B cell (primary cell): ENCODE results near the gene DUOXA2. TPM values are rescaled to one million over a fixed set of nuclear protein-coding genes. Genes with fewer than 3 reads are reported as not detected.

Experiments used
- ATAC-seq: fragments of 200-7000 bp; cut with Tn5 transposase; one replicate; pipeline ENCODE4 v1.10.0; 2021; ENCODE audit warnings: low read depth, mild to moderate bottlenecking, moderate number of reproducible peaks, moderate library complexity
- CTCF ChIA-PET: fragments of 350-600 bp; sonication (Branson Sonifier 250); formaldehyde crosslinking; loops from one replicate; lab custom pipeline; 2021; ENCODE audit warnings: antibody characterized with exemption, inconsistent platforms; lab: Charles Lee
- POLR2A ChIA-PET: fragments of 350-600 bp; sonication (Branson Sonifier 250); formaldehyde crosslinking; loops from one replicate; lab custom pipeline; 2021; ENCODE audit warnings: antibody characterized with exemption; lab: Charles Lee
- DNase-seq: peaks from one replicate; pipeline ENCODE4 v3.0.0; 2013
- H2AFZ ChIP-seq: 2 replicates; pipeline ENCODE4 v1.6.1; 2012; ENCODE audit warnings: mild to moderate bottlenecking, low read depth, low read length; ENCODE audit not compliant: insufficient read depth, poor library complexity, severe bottlenecking
- H3K27ac ChIP-seq, 2 donors: 1 replicate in 1 of 2; 2 replicates in 1 of 2; pipeline ENCODE4 v1.5.1; 2012 to 2013; ENCODE audit warnings: low read length in 2 of 2, mild to moderate bottlenecking in 2 of 2, moderate library complexity in 1 of 2
- H3K27me3 ChIP-seq, 4 experiments: fragments of 200-600 bp in 1 of 4; sonication (generic) in 1 of 4; replicated peaks in 1 of 4; 1 replicate in 2 of 4; 2 replicates in 2 of 4; pipeline versions ENCODE4 v1.6.1 to v1.7.0; 2013 to 2016; ENCODE audit warnings: low read length in 3 of 4, mild to moderate bottlenecking in 2 of 4, mixed read lengths in 1 of 4, moderate library complexity in 1 of 4; ENCODE audit not compliant: insufficient read depth in 4 of 4, control insufficient read depth in 3 of 4; ENCODE audit errors: control extremely low read depth in 1 of 4
- H3K36me3 ChIP-seq, 2 experiments: replicated peaks in 1 of 2; 1 replicate in 1 of 2; 2 replicates in 1 of 2; pipeline versions ENCODE4 v1.6.1 to v1.7.1; 2013; ENCODE audit warnings: low read length in 1 of 2; ENCODE audit not compliant: insufficient read depth in 2 of 2, control insufficient read depth in 1 of 2; ENCODE audit errors: control extremely low read depth in 1 of 2, extremely low read depth in 1 of 2
- H3K4me1 ChIP-seq, 2 donors: fragments of 200-600 bp in 1 of 2; sonication (generic) in 1 of 2; 1 replicate in 1 of 2; 2 replicates in 1 of 2; pipeline versions ENCODE4 v1.5.1 to v1.6.1; 2013 to 2017; ENCODE audit warnings: low read length in 2 of 2; ENCODE audit not compliant: control insufficient read depth in 2 of 2, insufficient read depth in 2 of 2
- H3K4me2 ChIP-seq: replicated peaks from 2 replicates; pipeline ENCODE3; 2012; ENCODE audit warnings: mild to moderate bottlenecking, low read depth, low read length; ENCODE audit not compliant: poor library complexity, severe bottlenecking
- H3K4me3 ChIP-seq, 5 experiments: fragments of 200-600 bp in 1 of 5; sonication (generic) in 1 of 5; 1 replicate in 3 of 5; 2 replicates in 2 of 5; pipeline versions ENCODE4 v1.5.1 to v1.7.0; 2011 to 2016; ENCODE audit warnings: low read length in 4 of 5, mild to moderate bottlenecking in 4 of 5, low read depth in 2 of 5, control low read depth in 1 of 5, moderate library complexity in 1 of 5; ENCODE audit not compliant: insufficient read depth in 1 of 5; ENCODE audit errors: control extremely low read depth in 1 of 5, extremely low read depth in 1 of 5
- H3K79me2 ChIP-seq: fragments of 200-600 bp; sonication (generic); one replicate; pipeline ENCODE4 v1.6.0; 2016; ENCODE audit warnings: low read length; ENCODE audit not compliant: control insufficient read depth, insufficient read depth
- H3K9ac ChIP-seq: fragments of 200-600 bp; sonication (generic); 2 replicates; pipeline ENCODE4 v1.6.1; 2017; ENCODE audit warnings: mild to moderate bottlenecking, low read length, moderate library complexity
- H3K9me3 ChIP-seq, 3 donors: one replicate each; pipeline versions ENCODE4 v1.6.1 to v1.7.1; 2013; ENCODE audit warnings: low read length in 2 of 3; ENCODE audit not compliant: control insufficient read depth in 2 of 3, insufficient read depth in 1 of 3; ENCODE audit errors: control extremely low read depth in 1 of 3
- H4K20me1 ChIP-seq: 2 replicates; pipeline ENCODE4 v1.6.0; 2012; ENCODE audit warnings: mild to moderate bottlenecking, low read length; ENCODE audit not compliant: insufficient read depth, control insufficient read depth, poor library complexity, severe bottlenecking
- H3K27ac Mint-ChIP-seq: one replicate; pipeline ENCODE4 v1.8.0; 2021; ENCODE audit warnings: mixed read lengths
- H3K27me3 Mint-ChIP-seq: one replicate; pipeline ENCODE4 v1.8.0; 2021; ENCODE audit warnings: mixed read lengths
- H3K4me1 Mint-ChIP-seq: one replicate; pipeline ENCODE4 v1.8.0; 2021; ENCODE audit warnings: mixed read lengths
- H3K4me3 Mint-ChIP-seq: one replicate; pipeline ENCODE4 v1.8.0; 2021; ENCODE audit warnings: mixed read lengths
- H3K9me3 Mint-ChIP-seq: one replicate; pipeline ENCODE4 v1.8.0; 2022; ENCODE audit warnings: mixed read lengths; ENCODE audit not compliant: insufficient read depth
- EZH2 ChIP-seq: IDR thresholded peaks from 2 replicates; pipeline ENCODE4 v1.6.1; 2012; ENCODE audit warnings: borderline replicate concordance, low read depth, mild to moderate bottlenecking, moderate library complexity, low read length; ENCODE audit not compliant: insufficient read depth, poor library complexity, severe bottlenecking
- WGBS: methylation state at CpG from one replicate; pipeline ENCODE4 v1.1.5; 2013; ENCODE audit warnings: missing lambda C conversion rate; ENCODE audit not compliant: insufficient coverage; 5-methylcytosine and 5-hydroxymethylcytosine counted together
- intact Hi-C: fragments of 100-400 bp; cut with micrococcal nuclease; formaldehyde crosslinking; loops from one replicate; pipeline ENCODE4 v1.10.0; 2022
- polyA plus RNA-seq: library from polyadenylated mRNA; depleted of rRNA; stranded (reverse); fragments of >200 nt; gene quantifications from 2 replicates; pipeline ENCODE4 v1.2.3, GENCODE V29; 2012
- total RNA-seq, 2 donors: library from RNA; stranded (reverse); fragments of 120-200 nt in 1 of 2; gene quantifications; 1 replicate in 1 of 2; 2 replicates in 1 of 2; pipeline versions ENCODE4 v1.2.3 to v1.2.4, GENCODE V29; 2013 to 2022
- TF ChIP-seq, protein P1 (sequence below): fragments of 200-600 bp; IDR thresholded peaks from one replicate; pipeline ENCODE4 v1.8.0; 2022; ENCODE audit warnings: antibody characterized with exemption, mild to moderate bottlenecking

The DUOXA2 gene
- total and polyA plus RNA-seq, 2 donors (not counting 1 experiment from before 2014, with no cell fraction given) = not detected

DNA sequence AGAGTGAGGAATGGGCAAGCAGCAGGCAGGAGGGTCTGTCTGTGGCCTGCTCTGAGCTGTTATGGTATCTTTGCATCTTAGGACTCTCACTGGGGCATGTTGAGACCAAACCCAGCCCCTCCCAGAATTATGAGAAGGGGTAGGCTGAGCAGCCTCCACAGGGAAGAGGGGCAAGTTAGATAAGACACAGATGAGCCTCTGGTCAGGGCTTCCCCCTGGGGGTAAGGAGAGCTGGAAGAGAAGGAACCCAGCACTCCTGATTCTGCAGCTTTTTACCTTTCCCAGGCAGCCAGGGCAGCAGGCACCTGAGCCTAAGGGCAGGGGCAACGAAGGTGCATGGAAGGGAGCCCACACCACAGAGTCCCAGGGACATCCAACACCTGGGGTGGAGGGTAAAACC is 34.9 kb downstream of the DUOXA2 start:
- Histone ChIP-seq H3K4me1 (no peaks in the 10 kb centered on the region), H3K9ac (no peak overlapping the region), H2AFZ (no peak overlapping the region), H3K79me2 (no peaks in the 10 kb centered on the region), H3K36me3 (no peaks in the 10 kb centered on the region), H4K20me1 (no peaks in the 10 kb centered on the region), H3K4me2 (no peak overlapping the region), H3K4me3 (no peak overlapping the region), H3K27me3 (no peaks in the 10 kb centered on the region), H3K9me3 (no peaks in the 10 kb centered on the region), H3K27ac (no peak overlapping the region)
- Mint-ChIP-seq H3K4me3 (no peak overlapping the region), H3K27me3 (no peaks in the 10 kb centered on the region), H3K9me3 (no peaks in the 10 kb centered on the region), H3K4me1 (no peaks in the 10 kb centered on the region), H3K27ac (no peak overlapping the region)
- WGBS = no CpG with 5 or more reads among the region's 1 CpG
- ChIA-PET CTCF (no interaction called here), POLR2A (no interaction called here)
- ATAC-seq = no peak
- intact Hi-C loops = no loop called here
- no peak for DNase-seq
- TF ChIP-seq EZH2 = no peak
- TF ChIP-seq, protein P1, sequence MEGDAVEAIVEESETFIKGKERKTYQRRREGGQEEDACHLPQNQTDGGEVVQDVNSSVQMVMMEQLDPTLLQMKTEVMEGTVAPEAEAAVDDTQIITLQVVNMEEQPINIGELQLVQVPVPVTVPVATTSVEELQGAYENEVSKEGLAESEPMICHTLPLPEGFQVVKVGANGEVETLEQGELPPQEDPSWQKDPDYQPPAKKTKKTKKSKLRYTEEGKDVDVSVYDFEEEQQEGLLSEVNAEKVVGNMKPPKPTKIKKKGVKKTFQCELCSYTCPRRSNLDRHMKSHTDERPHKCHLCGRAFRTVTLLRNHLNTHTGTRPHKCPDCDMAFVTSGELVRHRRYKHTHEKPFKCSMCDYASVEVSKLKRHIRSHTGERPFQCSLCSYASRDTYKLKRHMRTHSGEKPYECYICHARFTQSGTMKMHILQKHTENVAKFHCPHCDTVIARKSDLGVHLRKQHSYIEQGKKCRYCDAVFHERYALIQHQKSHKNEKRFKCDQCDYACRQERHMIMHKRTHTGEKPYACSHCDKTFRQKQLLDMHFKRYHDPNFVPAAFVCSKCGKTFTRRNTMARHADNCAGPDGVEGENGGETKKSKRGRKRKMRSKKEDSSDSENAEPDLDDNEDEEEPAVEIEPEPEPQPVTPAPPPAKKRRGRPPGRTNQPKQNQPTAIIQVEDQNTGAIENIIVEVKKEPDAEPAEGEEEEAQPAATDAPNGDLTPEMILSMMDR = no peak

DNA sequence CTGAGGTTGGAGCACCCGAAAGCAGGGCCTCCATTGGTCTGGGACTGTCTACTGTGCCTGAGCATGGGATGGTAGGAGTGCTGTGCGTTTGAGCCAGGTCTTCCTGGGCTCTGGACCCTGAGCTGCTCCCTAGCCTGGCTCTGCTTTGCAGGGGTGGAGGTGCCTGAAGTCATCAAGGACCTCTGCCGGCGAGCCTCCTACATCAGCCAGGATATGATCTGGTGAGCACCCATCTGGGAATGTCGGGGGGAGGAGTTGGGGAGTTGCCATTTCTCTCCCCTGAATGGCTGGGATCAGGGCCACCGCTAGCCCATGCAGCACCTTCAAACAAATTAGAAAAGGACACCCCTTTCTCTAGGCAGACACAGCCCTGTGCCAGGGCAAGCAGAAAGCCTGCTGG is 36.4 kb downstream of the DUOXA2 start:
- POLR2A ChIA-PET = no interaction called here
- TF ChIP-seq, protein P1 = no peak
- TF ChIP-seq EZH2 = no peak
- no peak for ATAC-seq
- no peak overlapping the region for H3K4me3 ChIP-seq
- no peak for DNase-seq
- Mint-ChIP-seq H3K9me3 (no peaks in the 10 kb centered on the region), H3K27ac (no peak overlapping the region), H3K4me3 (no peak overlapping the region), H3K27me3 (no peaks in the 10 kb centered on the region), H3K4me1 (no peaks in the 10 kb centered on the region)
- intact Hi-C loops = no loop called here
- no peaks in the 10 kb centered on the region for H3K36me3 ChIP-seq
- H4K20me1 ChIP-seq = no peaks in the 10 kb centered on the region
- no peak overlapping the region for H2AFZ ChIP-seq
- H3K4me2 ChIP-seq = no peak overlapping the region
- H3K9ac ChIP-seq = no peak overlapping the region
- no peaks in the 10 kb centered on the region for H3K4me1 ChIP-seq
- no peaks in the 10 kb centered on the region for H3K79me2 ChIP-seq
- CTCF ChIA-PET = no interaction called here
- H3K27ac ChIP-seq = no peak overlapping the region
- 94% methylated on average over 2 of the region's 6 CpGs for WGBS
- H3K27me3 ChIP-seq = no peaks in the 10 kb centered on the region
- H3K9me3 ChIP-seq = no peaks in the 10 kb centered on the region
